Measurements from ENCODE around the gene CD46. TPM values are rescaled to one million over a fixed set of nuclear protein-coding genes. Genes with fewer than 3 reads are reported as not detected.
"Not testable (repeated sequence)": the region's sequence is repeated elsewhere in the genome, so short reads cannot be mapped to it uniquely, and the experiment has no call there.

Gene CD46
- total RNA-seq, 4 donors from 2014 or later: 65.5 to 209 (median 180) TPM

DNA sequence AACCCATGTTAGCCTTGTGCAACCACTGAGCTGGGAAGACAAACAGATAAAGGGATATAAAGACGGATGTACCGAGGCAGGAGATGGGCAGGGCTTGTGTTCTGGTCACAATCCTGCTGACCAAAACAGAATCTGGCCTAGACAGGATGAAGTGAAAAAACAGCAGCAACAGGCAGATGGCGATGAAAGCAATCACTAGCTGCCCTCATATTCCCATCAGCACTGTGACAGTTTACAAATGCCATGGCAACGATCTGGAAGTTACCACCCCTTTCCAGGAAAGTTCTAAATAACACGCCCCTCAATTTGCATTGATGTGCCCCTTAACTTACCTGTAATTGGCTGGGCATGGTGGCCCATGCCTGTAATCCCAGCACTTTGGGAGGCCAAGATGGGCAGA is 40.6 kb upstream of the CD46 start:
- no peak for DNase-seq
- 48 to 67% methylated on average over 3 to 5 of the region's 5 CpGs for WGBS, 2 donors (ENCODE audit: low coverage in 1 of 2)
- H3K9me3 ChIP-seq: no peaks in the 10 kb centered on the region
- H3K36me3 ChIP-seq: no peaks in the 10 kb centered on the region
- TF ChIP-seq EP300 (IDR thresholded peaks at IDR 0.05; ENCODE audit: low read depth) (no peak), POLR2A (IDR thresholded peaks at IDR 0.05) (no peak), POLR2AphosphoS5 (IDR thresholded peaks at IDR 0.05) (no peak)
- TF ChIP-seq, protein P1, sequence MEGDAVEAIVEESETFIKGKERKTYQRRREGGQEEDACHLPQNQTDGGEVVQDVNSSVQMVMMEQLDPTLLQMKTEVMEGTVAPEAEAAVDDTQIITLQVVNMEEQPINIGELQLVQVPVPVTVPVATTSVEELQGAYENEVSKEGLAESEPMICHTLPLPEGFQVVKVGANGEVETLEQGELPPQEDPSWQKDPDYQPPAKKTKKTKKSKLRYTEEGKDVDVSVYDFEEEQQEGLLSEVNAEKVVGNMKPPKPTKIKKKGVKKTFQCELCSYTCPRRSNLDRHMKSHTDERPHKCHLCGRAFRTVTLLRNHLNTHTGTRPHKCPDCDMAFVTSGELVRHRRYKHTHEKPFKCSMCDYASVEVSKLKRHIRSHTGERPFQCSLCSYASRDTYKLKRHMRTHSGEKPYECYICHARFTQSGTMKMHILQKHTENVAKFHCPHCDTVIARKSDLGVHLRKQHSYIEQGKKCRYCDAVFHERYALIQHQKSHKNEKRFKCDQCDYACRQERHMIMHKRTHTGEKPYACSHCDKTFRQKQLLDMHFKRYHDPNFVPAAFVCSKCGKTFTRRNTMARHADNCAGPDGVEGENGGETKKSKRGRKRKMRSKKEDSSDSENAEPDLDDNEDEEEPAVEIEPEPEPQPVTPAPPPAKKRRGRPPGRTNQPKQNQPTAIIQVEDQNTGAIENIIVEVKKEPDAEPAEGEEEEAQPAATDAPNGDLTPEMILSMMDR (IDR thresholded peaks at IDR 0.05): no peak
- in situ Hi-C loops (cut with MboI; ENCODE audit: low pct_ligation_motif_present in 1 of 4, low pct_unique_long_range_greater_than_20kb in 1 of 4, low sequenced_read_pairs in 3 of 4): no loop called here
- no peaks in the 10 kb centered on the region for H3K4me1 ChIP-seq
- H3K27ac ChIP-seq: no peak overlapping the region
- no peaks in the 10 kb centered on the region for H3K27me3 ChIP-seq
- intact Hi-C loops (cut with DNase I; ENCODE audit: low total_unique reads): no loop called here
- H3K4me3 ChIP-seq: no peak overlapping the region

DNA sequence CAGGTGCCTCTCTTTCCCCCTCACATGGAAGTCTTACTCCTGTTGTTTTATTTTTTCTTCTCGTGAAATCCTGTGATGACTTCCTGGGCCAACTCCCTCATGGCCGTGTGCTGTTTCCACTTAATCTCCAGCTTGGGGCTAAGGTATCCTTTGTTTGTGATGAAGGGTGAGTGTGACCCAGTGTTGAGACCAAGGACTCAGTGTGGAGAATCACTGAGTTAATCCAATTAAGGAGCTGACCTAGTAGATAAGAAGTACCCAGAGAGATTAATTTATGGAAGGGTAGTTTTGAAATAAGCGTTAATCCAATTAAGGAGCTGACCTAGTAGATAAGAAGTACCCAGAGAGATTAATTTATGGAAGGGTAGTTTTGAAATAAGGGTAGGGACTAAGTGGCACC is 39.2 kb upstream of the CD46 start:
- H3K36me3 ChIP-seq; H3K27ac ChIP-seq; H3K27me3 ChIP-seq; DNase-seq; H3K9me3 ChIP-seq; H3K4me1 ChIP-seq; in situ Hi-C loops (cut with MboI; ENCODE audit: low pct_ligation_motif_present in 1 of 4, low pct_unique_long_range_greater_than_20kb in 1 of 4, low sequenced_read_pairs in 3 of 4); intact Hi-C loops (cut with DNase I; ENCODE audit: low total_unique reads); H3K4me3 ChIP-seq: not testable (repeated sequence)
- 69 to 83% methylated on average over 1 to 3 of the region's 3 CpGs for WGBS, 2 donors (ENCODE audit: low coverage in 1 of 2)

DNA sequence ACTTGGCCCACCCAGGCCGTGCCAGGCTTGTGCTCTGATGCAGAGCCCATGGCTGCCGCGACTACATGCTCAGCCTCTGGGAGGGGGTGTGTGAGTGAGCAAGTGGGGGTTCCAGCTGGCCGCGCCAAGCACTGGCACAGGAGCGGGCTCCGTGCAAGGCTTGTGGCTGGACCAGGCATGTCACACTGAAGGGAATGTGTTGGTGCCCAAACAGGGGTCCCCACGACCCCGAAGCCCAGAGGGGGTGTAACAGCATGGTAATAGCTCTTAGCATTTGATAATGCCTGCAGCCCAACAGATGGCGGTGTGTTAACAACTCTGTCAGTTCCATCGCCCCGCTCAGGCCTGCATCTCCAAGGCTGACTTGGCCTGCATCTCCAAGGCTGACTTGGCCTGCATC is 38.3 kb upstream of the CD46 start:
- H3K9me3 ChIP-seq: no peaks in the 10 kb centered on the region
- no peak overlapping the region for H3K4me3 ChIP-seq
- H3K36me3 ChIP-seq: no peaks in the 10 kb centered on the region
- no peaks in the 10 kb centered on the region for H3K4me1 ChIP-seq
- intact Hi-C loops (cut with DNase I; ENCODE audit: low total_unique reads): no loop called here
- in situ Hi-C loops (cut with MboI; ENCODE audit: low pct_ligation_motif_present in 1 of 4, low pct_unique_long_range_greater_than_20kb in 1 of 4, low sequenced_read_pairs in 3 of 4): no loop called here
- no peaks in the 10 kb centered on the region for H3K27me3 ChIP-seq
- WGBS, 2 donors (ENCODE audit: low coverage in 1 of 2): 86% methylated on average over 12 of the region's 12 CpGs; no CpG with 5 or more reads in 1 of the 2 donors
- TF ChIP-seq, protein P1 (IDR thresholded peaks at IDR 0.05): no peak
- TF ChIP-seq EP300 (IDR thresholded peaks at IDR 0.05; ENCODE audit: low read depth) (no peak), POLR2AphosphoS5 (IDR thresholded peaks at IDR 0.05) (no peak), POLR2A (IDR thresholded peaks at IDR 0.05) (no peak)
- DNase-seq: no peak
- no peak overlapping the region for H3K27ac ChIP-seq

DNA sequence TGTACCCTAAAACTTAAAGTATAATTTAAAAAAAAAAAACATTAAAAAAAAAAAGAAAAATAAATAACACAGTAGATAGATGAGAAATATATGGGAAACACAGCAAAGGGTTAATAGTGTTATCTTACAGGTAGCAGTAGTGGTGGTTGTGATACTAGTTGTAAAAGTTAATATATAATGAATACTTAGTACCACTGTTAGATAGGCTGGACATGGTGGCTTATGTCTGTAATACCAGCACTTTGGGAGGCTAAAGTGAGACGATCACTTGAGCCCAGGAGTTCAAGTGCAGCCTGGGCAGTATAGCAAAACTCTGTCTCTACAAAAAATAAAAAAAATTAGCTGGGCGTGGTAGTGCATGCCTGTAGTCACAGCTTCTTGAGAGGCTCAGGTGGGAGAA is 32.6 kb upstream of the CD46 start:
- Histone ChIP-seq H3K4me1 (no peaks in the 10 kb centered on the region), H3K27ac (no peak overlapping the region), H3K27me3 (no peaks in the 10 kb centered on the region), H3K36me3 (no peaks in the 10 kb centered on the region), H3K4me3 (no peak overlapping the region), H3K9me3 (no peaks in the 10 kb centered on the region)
- TF ChIP-seq, protein P1 (IDR thresholded peaks at IDR 0.05): no peak
- in situ Hi-C loops (cut with MboI; ENCODE audit: low pct_ligation_motif_present in 1 of 4, low pct_unique_long_range_greater_than_20kb in 1 of 4, low sequenced_read_pairs in 3 of 4): no loop called here
- intact Hi-C loops (cut with DNase I; ENCODE audit: low total_unique reads): no loop called here
- no peak for DNase-seq
- 32 to 67% methylated on average over 1 to 2 of the region's 2 CpGs for WGBS, 2 donors (ENCODE audit: low coverage in 1 of 2)

DNA sequence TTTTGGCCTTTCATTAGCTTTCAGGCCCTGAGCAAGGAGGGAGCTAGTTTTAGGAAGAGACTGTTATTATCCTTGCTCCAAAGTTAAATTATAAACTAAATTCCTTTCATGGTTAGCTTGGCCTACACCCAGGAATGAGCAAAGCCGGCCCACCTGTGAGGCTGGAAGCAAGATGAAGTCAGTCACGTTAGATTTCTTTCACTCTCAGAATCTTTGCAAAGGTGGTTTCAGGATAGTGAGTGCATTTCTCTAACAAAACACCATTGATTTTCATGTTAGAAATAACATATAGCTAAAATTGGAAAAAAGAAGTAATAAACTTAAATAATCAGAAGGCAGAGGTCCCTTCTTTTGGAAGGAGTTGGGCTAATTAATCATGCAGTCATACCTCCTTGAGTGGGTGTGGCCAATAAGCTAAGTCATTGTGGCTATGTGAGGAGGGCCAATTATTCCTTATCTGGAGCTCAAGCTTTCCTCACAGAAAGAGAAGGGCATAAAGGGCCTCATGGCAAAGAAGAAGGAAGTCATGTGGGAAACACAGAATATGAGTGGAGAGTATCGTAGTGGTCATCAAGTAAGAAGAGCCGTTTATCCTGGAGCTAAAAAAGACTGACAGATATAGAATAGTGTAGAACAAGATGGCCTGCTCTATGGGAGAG is 23.5 kb upstream of the CD46 start:
- H3K9me3 ChIP-seq; H3K36me3 ChIP-seq; intact Hi-C loops (cut with DNase I; ENCODE audit: low total_unique reads); in situ Hi-C loops (cut with MboI; ENCODE audit: low pct_ligation_motif_present in 1 of 4, low pct_unique_long_range_greater_than_20kb in 1 of 4, low sequenced_read_pairs in 3 of 4); H3K4me3 ChIP-seq; DNase-seq; H3K27me3 ChIP-seq; H3K27ac ChIP-seq; H3K4me1 ChIP-seq: not testable (repeated sequence)
- WGBS, 2 donors (ENCODE audit: low coverage in 1 of 2): 72 to 76% methylated on average over 3 to 4 of the region's 4 CpGs

DNA sequence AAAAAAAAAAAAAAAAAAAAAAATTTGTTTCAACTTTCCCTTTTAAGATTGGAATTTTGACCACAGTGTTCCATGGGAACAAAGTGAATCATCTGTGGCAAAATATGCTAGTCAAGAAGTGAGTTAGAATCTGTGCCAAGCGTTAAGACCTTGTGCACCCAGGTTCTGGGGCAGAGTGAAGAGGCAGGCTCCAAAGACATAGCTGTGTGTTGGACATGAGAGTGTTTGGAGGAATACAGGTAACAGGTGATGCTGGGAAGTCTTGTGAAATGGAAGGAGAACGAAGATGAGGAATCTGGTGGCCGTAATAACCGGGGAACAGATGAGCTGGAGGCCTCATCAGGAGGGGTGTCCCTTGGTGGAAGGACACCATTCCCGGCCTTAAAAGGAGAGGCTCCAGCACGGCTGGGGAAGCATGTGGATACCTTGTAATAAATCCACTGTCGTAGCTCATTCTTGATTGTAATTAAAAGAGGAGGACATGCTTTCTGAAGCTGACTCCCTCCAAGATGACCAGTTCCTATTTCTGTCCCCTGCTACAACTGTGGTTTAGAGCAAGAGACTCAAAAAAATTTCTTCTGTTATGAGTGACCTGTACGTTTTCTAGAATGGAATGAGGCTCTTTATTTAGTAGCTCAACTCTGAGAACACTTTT is 14.2 kb upstream of the CD46 start:
- in situ Hi-C loops (cut with MboI; ENCODE audit: low pct_ligation_motif_present in 1 of 4, low pct_unique_long_range_greater_than_20kb in 1 of 4, low sequenced_read_pairs in 3 of 4); intact Hi-C loops (cut with DNase I; ENCODE audit: low total_unique reads); H3K36me3 ChIP-seq; H3K27ac ChIP-seq; H3K4me3 ChIP-seq; H3K9me3 ChIP-seq; DNase-seq; H3K4me1 ChIP-seq; H3K27me3 ChIP-seq: not testable (repeated sequence)
- WGBS, 2 donors (ENCODE audit: low coverage in 1 of 2): 76 to 79% methylated on average over 5 to 8 of the region's 8 CpGs

DNA sequence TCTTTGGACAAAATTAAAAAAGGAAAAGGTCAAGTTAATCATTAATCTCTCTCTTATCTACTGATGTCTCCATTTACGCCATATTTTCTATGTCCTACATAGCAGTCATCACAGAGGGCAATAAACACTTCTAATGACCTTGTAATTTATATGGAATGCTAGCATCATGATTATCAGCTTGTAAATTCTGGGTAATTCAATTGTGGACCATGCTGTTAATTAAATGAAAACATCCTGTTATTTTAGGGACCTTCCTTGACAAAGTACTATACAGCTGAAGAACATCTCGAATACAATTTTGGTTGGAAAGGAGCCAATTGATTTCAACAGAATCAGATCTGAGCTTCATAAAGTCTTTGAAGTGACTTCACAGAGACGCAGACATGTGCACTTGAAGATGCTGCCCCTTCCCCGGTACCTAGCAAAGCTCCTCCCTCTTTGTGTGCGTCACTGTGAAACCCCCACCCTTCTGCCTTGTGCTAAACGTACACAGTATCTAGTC is 13.6 kb upstream of the CD46 start:
- H3K27me3 ChIP-seq; in situ Hi-C loops (cut with MboI; ENCODE audit: low pct_ligation_motif_present in 1 of 4, low pct_unique_long_range_greater_than_20kb in 1 of 4, low sequenced_read_pairs in 3 of 4); H3K9me3 ChIP-seq; H3K27ac ChIP-seq; H3K4me1 ChIP-seq; DNase-seq; H3K4me3 ChIP-seq; H3K36me3 ChIP-seq; intact Hi-C loops (cut with DNase I; ENCODE audit: low total_unique reads): not testable (repeated sequence)
- 35 to 37% methylated on average over 5 to 6 of the region's 6 CpGs for WGBS, 2 donors (ENCODE audit: low coverage in 1 of 2)
